Loucy (cell line): ENCODE measurements around the gene NMT1.
"Not testable (repeated sequence)": the region's sequence is repeated elsewhere in the genome, so short reads cannot be mapped to it uniquely, and the experiment has no call there.

ENCODE experiments used
- H2AFZ ChIP-seq: fragments of 200-600 bp; sonication (generic); 2 replicates; pipeline ENCODE4 v1.6.0; 2016; ENCODE audit warnings: antibody characterized with exemption, mild to moderate bottlenecking, low read length, moderate library complexity
- H3F3A ChIP-seq: fragments of 200-600 bp; 2 replicates; pipeline ENCODE4 v1.6.0; 2016; ENCODE audit warnings: antibody characterized with exemption, low read depth, mild to moderate bottlenecking
- H3K27me3 ChIP-seq: fragments of 200-600 bp; sonication (generic); 2 replicates; pipeline ENCODE4 v1.6.1; 2014; ENCODE audit warnings: low read length, mild to moderate bottlenecking; ENCODE audit not compliant: insufficient read depth, poor library complexity, severe bottlenecking
- H3K36me3 ChIP-seq: fragments of 200-600 bp; sonication (generic); 2 replicates; pipeline ENCODE4 v1.6.1; 2016; ENCODE audit warnings: low read length; ENCODE audit not compliant: insufficient read depth
- H3K4me1 ChIP-seq: fragments of 200-600 bp; sonication (generic); 2 replicates; pipeline ENCODE4 v1.5.1; 2014; ENCODE audit warnings: low read length, mild to moderate bottlenecking; ENCODE audit not compliant: insufficient read depth, poor library complexity, severe bottlenecking
- H3K4me2 ChIP-seq: fragments of 200-600 bp; sonication (generic); 2 replicates; pipeline ENCODE4 v1.6.0; 2014; ENCODE audit warnings: antibody characterized with exemption, low read length, low read depth, mild to moderate bottlenecking; ENCODE audit not compliant: poor library complexity, severe bottlenecking
- H3K4me3 ChIP-seq: fragments of 200-600 bp; sonication (generic); 2 replicates; pipeline ENCODE4 v1.5.1; 2014; ENCODE audit warnings: low read length, mild to moderate bottlenecking, mixed read lengths; ENCODE audit not compliant: poor library complexity, severe bottlenecking
- H3K79me2 ChIP-seq: fragments of 200-600 bp; sonication (generic); 2 replicates; pipeline ENCODE4 v1.6.1; 2014; ENCODE audit warnings: low read length; ENCODE audit not compliant: insufficient read depth
- H3K9ac ChIP-seq: fragments of 200-600 bp; sonication (generic); 2 replicates; pipeline ENCODE4 v1.6.0; 2014; ENCODE audit warnings: mild to moderate bottlenecking, low read depth, low read length, moderate library complexity; ENCODE audit not compliant: poor library complexity, severe bottlenecking
- H3K9me2 ChIP-seq: fragments of 200-600 bp; sonication (generic); replicated peaks from 2 replicates; pipeline ENCODE4 v1.6.1; 2016; ENCODE audit warnings: low read depth, low read length, mixed read lengths
- H3K9me3 ChIP-seq: fragments of 200-600 bp; sonication (generic); 2 replicates; pipeline ENCODE4 v1.6.1; 2014; ENCODE audit warnings: mild to moderate bottlenecking, antibody characterized with exemption, low read length, low read depth; ENCODE audit not compliant: insufficient read depth
- H4K20me1 ChIP-seq: fragments of 200-600 bp; sonication (generic); 2 replicates; pipeline ENCODE4 v1.6.0; 2014; ENCODE audit warnings: antibody characterized with exemption, low read length, mild to moderate bottlenecking; ENCODE audit not compliant: insufficient read depth, poor library complexity, severe bottlenecking
- EZH2phosphoT487 ChIP-seq: fragments of 200-600 bp; IDR thresholded peaks from 2 replicates; pipeline ENCODE4 v1.6.1; 2018; ENCODE audit warnings: antibody characterized with exemption, mild to moderate bottlenecking, moderate library complexity, borderline replicate concordance
- TF ChIP-seq, protein P1 (sequence below): fragments of 200-600 bp; sonication (generic); conservative IDR thresholded peaks from 2 replicates; pipeline ENCODE4 v1.5.1; 2014; ENCODE audit warnings: mild to moderate bottlenecking, antibody characterized with exemption, low read length

The NMT1 gene

DNA sequence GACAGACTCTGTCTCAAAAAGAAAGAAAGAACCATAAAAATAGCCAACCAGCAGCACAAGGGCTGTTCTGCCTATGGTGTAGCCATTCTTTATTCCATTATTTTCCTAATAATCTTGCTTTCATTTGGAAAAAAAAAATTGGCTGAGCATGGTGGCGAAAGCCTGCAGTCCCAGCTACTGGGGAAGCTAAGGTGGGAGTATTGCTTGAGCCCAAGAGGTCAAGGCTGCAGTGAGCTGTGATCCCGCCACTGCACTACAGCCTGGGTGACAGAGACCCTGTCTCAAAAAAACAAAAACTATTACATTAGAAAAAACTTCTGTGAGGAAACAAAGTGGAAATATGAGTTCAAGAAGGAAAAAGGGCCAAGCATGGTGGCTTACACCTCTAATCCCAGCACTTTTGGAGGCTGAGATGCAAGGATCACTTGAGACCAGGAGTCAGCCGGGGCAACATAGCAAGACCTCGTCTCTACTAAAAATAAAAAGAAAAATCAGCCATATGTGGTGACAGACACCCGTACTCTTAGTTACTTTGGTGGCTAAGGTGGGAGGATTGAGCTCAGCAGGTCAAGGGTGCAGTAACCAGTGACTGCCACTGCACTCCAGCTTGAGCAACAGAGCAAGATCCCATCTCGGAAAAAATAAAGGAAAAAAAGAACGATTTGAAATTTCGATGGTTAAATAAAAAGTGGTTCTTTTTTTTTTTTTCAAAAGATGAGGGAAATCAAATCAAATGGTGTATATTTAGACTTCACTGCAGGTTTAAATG is 12.1 kb upstream of the NMT1 start:
- TF ChIP-seq, protein P1, sequence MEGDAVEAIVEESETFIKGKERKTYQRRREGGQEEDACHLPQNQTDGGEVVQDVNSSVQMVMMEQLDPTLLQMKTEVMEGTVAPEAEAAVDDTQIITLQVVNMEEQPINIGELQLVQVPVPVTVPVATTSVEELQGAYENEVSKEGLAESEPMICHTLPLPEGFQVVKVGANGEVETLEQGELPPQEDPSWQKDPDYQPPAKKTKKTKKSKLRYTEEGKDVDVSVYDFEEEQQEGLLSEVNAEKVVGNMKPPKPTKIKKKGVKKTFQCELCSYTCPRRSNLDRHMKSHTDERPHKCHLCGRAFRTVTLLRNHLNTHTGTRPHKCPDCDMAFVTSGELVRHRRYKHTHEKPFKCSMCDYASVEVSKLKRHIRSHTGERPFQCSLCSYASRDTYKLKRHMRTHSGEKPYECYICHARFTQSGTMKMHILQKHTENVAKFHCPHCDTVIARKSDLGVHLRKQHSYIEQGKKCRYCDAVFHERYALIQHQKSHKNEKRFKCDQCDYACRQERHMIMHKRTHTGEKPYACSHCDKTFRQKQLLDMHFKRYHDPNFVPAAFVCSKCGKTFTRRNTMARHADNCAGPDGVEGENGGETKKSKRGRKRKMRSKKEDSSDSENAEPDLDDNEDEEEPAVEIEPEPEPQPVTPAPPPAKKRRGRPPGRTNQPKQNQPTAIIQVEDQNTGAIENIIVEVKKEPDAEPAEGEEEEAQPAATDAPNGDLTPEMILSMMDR = peak; percentile 54
- no peak for TF ChIP-seq EZH2phosphoT487
- peaks cover 3% of the 10 kb centered on the region for H4K20me1 ChIP-seq
- H3F3A ChIP-seq = no peaks in the 10 kb centered on the region
- no peak overlapping the region for H2AFZ ChIP-seq
- no peaks in the 10 kb centered on the region for H3K27me3 ChIP-seq
- H3K9me2 ChIP-seq = no peaks in the 10 kb centered on the region
- H3K4me1 ChIP-seq = peaks cover 21% of the 10 kb centered on the region
- H3K9me3 ChIP-seq = no peaks in the 10 kb centered on the region
- peak overlapping the region; percentile 40 for H3K9ac ChIP-seq
- peaks cover 31% of the 10 kb centered on the region for H3K79me2 ChIP-seq
- peak overlapping the region; percentile 87 for H3K4me2 ChIP-seq
- H3K4me3 ChIP-seq = peak overlapping the region; percentile 91
- H3K36me3 ChIP-seq = no peaks in the 10 kb centered on the region

- peaks cover 31% of the 10 kb centered on the region for H3K79me2 ChIP-seq
- H3K4me3 ChIP-seq = peak overlapping the region; percentile 91
- TF ChIP-seq, protein P1 = no peak
- no peak for TF ChIP-seq EZH2phosphoT487
- H4K20me1 ChIP-seq = no peaks in the 10 kb centered on the region
- no peaks in the 10 kb centered on the region for H3K9me2 ChIP-seq
- no peaks in the 10 kb centered on the region for H3K36me3 ChIP-seq
- peak overlapping the region; percentile 87 for H3K4me2 ChIP-seq
- peak overlapping the region; percentile 76 for H2AFZ ChIP-seq
- H3K4me1 ChIP-seq = peaks cover 21% of the 10 kb centered on the region
- H3K27me3 ChIP-seq = no peaks in the 10 kb centered on the region
- H3F3A ChIP-seq = no peaks in the 10 kb centered on the region; the same call in 1 of the 2 replicates
- no peaks in the 10 kb centered on the region for H3K9me3 ChIP-seq
- H3K9ac ChIP-seq = peak overlapping the region; percentile 99
Measured at GRCh38 chr17:45050481-45051059, 10.5 kb upstream of the NMT1 start.

- TF ChIP-seq, protein P1 = no peak
- peaks cover 31% of the 10 kb centered on the region for H3K79me2 ChIP-seq
- H3F3A ChIP-seq = no peaks in the 10 kb centered on the region; the same call in 1 of the 2 replicates
- no peaks in the 10 kb centered on the region for H3K9me2 ChIP-seq
- peak within 1 kb of the TSS; percentile 87 for H3K4me2 ChIP-seq
- no peaks in the 10 kb centered on the region for H4K20me1 ChIP-seq
- no peaks in the 10 kb centered on the region for H3K27me3 ChIP-seq
- H2AFZ ChIP-seq = peak within 1 kb of the TSS; percentile 76
- peak within 1 kb of the TSS; percentile 91 for H3K4me3 ChIP-seq
- H3K9me3 ChIP-seq = no peaks in the 10 kb centered on the region
- H3K9ac ChIP-seq = peak within 1 kb of the TSS; percentile 99
- H3K4me1 ChIP-seq = peaks cover 21% of the 10 kb centered on the region
- no peaks in the 10 kb centered on the region for H3K36me3 ChIP-seq
Measured at GRCh38 chr17:45051060-45051719, 9.9 kb upstream of the NMT1 start, which contains the start of gene DCAKD. TSS of gene DCAKD (minus strand) at chr17:45051632. CDS start at chr17:45034885, 16,747 bp downstream.

DNA sequence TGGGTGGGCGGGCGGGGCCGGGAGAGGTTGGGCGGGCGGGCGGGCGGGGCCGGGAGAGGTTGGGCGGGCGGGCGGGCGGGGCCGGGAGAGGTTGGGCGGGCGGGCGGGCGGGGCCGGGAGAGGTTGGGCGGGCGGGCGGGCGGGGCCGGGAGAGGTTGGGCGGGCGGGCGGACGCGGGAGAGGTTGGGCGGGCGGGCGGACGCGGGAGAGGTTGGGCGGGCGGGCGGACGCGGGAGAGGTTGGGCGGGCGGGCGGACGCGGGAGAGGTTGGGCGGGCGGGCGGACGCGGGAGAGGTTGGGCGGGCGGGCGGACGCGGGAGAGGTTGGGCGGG is 9.4 kb upstream of the NMT1 start:
- not testable (repeated sequence) for H3K9me2 ChIP-seq, H3F3A ChIP-seq, H3K27me3 ChIP-seq, H3K36me3 ChIP-seq, H4K20me1 ChIP-seq, H3K9me3 ChIP-seq, H2AFZ ChIP-seq, H3K4me2 ChIP-seq
- Histone ChIP-seq H3K9ac (peak overlapping the region; percentile 94), H3K4me1 (peaks cover 20% of the 10 kb centered on the region), H3K79me2 (peaks cover 31% of the 10 kb centered on the region), H3K4me3 (peak overlapping the region; percentile 79)
